HG03045 (cell line): ENCODE results near the gene ABHD16A.

Experiments used
- ATAC-seq: cut with Tn5 transposase; IDR thresholded peaks from one replicate; pipeline ENCODE4 v1.9.1; 2021; ENCODE audit warnings: mild to moderate bottlenecking, moderate library complexity; ENCODE audit not compliant: unreplicated experiment

Gene ABHD16A

GRCh38 chr6:31702819-31703716, at the start of gene ABHD16A:
ABHD16A (minus strand) TSS chr6:31703324; CDS start chr6:31703281, 43 bp downstream.
- ATAC-seq, result peak; percentile 92

GRCh38 chr6:31752739-31753319, 49.7 kb upstream of the ABHD16A start:
- ATAC-seq, result no peak

- no peak for ATAC-seq
These were observed 47.4 kb upstream of the ABHD16A start for GRCh38 chr6:31750411-31751022.

GRCh38 chr6:31749301-31750036, 46.3 kb upstream of the ABHD16A start:
- no peak for ATAC-seq

GRCh38 chr6:31744422-31744821, 41.3 kb upstream of the ABHD16A start:
- no peak for ATAC-seq

- no peak for ATAC-seq
These were observed 39.8 kb upstream of the ABHD16A start for GRCh38 chr6:31742894-31743293.

GRCh38 chr6:31741815-31742214, 38.7 kb upstream of the ABHD16A start:
- no peak for ATAC-seq

- ATAC-seq, result no peak
These were observed 37.5 kb upstream of the ABHD16A start for GRCh38 chr6:31740397-31741223.

- peak; percentile 79 for ATAC-seq
These were observed 36.7 kb upstream of the ABHD16A start, which contains the start of gene MSH5 for GRCh38 chr6:31739639-31740396. MSH5 (plus strand) TSS chr6:31740005; CDS start chr6:31740467, 462 bp downstream.

GRCh38 chr6:31737991-31738979, 35.2 kb upstream of the ABHD16A start:
- no peak for ATAC-seq

- no peak for ATAC-seq
These were observed 34.3 kb upstream of the ABHD16A start for GRCh38 chr6:31737315-31737990.

GRCh38 chr6:31736768-31737314, 33.7 kb upstream of the ABHD16A start:
- ATAC-seq, result no peak

GRCh38 chr6:31736021-31736767, 33.1 kb upstream of the ABHD16A start, which contains the start of gene CLIC1:
CLIC1 (minus strand) TSS chr6:31736530; CDS start chr6:31736300, 230 bp downstream.
- ATAC-seq, result peak; percentile 33

GRCh38 chr6:31734821-31735406, 31.8 kb upstream of the ABHD16A start:
- no peak for ATAC-seq

- ATAC-seq, result no peak
These were observed 31.2 kb upstream of the ABHD16A start for GRCh38 chr6:31734247-31734820.

- ATAC-seq, result no peak
These were observed 30.6 kb upstream of the ABHD16A start for GRCh38 chr6:31733734-31734133.
